Measurements from ENCODE around the gene ANG. TPM values are rescaled to one million over a fixed set of nuclear protein-coding genes. Genes with fewer than 3 reads are reported as not detected.
A peak's percentile ranks its signal among the peaks of the same experiment; 100 is the strongest.

ANG gene
- total RNA-seq, 6 experiments from 2014 or later, result 361 to 1,830 (median 780) TPM

DNA sequence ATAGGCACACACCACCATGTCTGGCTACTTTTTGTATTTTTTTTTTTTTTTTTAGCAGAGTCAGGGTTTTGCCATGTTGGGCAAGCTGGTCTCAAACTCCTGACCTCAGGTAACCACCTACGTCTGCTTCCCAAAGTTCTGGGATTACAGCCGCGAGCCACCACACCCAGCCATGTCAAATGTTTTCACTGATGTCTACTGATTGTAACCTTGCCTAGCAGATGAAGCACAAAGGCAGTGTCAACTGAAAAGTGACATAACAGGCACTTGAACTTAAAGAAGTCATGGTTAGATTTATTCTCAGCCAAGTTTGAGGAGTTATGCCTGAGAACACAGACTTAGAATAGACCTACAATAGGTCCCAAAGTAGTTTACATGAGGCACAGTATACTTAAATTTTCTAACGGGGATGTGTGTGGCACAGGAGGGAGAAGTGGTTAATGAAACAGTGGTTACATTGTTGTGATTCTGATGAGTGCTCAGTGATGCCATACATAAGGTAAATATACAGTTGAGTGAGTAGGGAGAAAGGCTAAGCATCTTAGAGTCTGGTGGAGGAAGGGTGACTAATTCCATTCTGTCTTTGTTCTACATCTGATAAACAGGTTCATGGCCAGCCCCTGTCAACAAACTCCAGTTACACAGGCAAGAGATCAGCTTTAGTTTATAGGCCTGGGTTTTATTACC is 16.8 kb upstream of the ANG start:
- Histone ChIP-seq H3K27ac (no peak overlapping the region), H3K9me3 (no peaks in the 10 kb centered on the region), H3K4me1 (no peaks in the 10 kb centered on the region), H3K27me3 (no peaks in the 10 kb centered on the region), H3K4me3 (no peak overlapping the region), H3K36me3 (no peaks in the 10 kb centered on the region)
- no peak for ATAC-seq
- TF ChIP-seq, protein P1, sequence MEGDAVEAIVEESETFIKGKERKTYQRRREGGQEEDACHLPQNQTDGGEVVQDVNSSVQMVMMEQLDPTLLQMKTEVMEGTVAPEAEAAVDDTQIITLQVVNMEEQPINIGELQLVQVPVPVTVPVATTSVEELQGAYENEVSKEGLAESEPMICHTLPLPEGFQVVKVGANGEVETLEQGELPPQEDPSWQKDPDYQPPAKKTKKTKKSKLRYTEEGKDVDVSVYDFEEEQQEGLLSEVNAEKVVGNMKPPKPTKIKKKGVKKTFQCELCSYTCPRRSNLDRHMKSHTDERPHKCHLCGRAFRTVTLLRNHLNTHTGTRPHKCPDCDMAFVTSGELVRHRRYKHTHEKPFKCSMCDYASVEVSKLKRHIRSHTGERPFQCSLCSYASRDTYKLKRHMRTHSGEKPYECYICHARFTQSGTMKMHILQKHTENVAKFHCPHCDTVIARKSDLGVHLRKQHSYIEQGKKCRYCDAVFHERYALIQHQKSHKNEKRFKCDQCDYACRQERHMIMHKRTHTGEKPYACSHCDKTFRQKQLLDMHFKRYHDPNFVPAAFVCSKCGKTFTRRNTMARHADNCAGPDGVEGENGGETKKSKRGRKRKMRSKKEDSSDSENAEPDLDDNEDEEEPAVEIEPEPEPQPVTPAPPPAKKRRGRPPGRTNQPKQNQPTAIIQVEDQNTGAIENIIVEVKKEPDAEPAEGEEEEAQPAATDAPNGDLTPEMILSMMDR (IDR thresholded peaks at IDR 0.05), result no peak
- TF ChIP-seq POLR2A (IDR thresholded peaks at IDR 0.05), result no peak
- intact Hi-C loops (cut with DNase I), result no loop called here
- WGBS (ENCODE audit: insufficient coverage, low coverage, low lambda C conversion rate, missing lambda C conversion rate), result 68% methylated on average over 4 of the region's 4 CpGs
- no peak for DNase-seq

DNA sequence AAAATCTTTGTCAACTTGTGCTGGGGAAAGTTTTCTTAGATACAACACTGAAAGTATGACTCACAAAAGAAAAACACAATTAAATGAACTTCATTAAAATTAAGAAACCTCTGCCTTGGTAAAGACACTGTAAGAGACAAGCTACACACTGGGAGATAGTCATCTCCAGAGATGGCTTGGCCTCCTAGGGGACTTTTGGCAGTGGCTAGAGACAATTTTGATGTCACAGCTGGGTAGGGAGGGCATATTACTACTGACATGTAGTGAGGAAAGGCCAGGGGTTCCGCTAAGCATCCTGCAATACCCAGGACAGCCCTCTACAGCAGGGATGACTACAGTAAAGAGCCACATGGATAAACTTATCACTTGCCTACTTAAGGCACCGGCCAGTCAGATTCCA is 12.9 kb upstream of the ANG start:
- H3K4me1 ChIP-seq, result peaks cover 0 to 5% (median 2%) of the 10 kb centered on the region in 4 donors
- ATAC-seq, result no peak
- 93% methylated on average over 2 of the region's 2 CpGs for WGBS (ENCODE audit: insufficient coverage, low coverage, low lambda C conversion rate, missing lambda C conversion rate)
- no peak overlapping the region for H3K4me3 ChIP-seq
- no peaks in the 10 kb centered on the region for H3K27me3 ChIP-seq
- intact Hi-C loops (cut with DNase I), result no loop called here
- H3K9me3 ChIP-seq, result no peaks in the 10 kb centered on the region
- no peak for DNase-seq
- H3K36me3 ChIP-seq, result no peaks in the 10 kb centered on the region
- no peak for TF ChIP-seq POLR2A (IDR thresholded peaks at IDR 0.05)
- H3K27ac ChIP-seq, result no peak overlapping the region

DNA sequence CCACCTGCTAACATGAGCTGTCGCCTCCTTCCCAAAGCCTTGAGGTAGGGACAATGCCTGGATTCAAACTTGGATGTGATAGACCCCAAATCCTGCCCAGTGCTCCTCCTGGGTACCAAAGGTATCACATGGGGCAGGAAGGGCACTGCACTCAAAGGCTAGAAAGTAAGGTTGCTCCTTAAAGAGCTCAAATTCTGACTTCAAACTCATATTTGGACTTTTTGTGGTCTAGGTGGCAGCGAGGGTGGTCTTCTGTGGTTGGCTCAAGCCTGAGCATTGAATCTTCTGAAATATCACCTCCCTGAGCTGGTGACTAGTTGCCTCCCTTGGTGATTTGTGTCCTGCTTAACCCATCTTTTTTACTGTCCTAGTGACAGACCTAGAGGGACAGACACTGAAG is 12.5 kb upstream of the ANG start:
- H3K4me1 ChIP-seq, result peaks cover 0 to 9% (median 4%) of the 10 kb centered on the region in 4 donors
- peak in 1 of 3 donors; percentile 11 for DNase-seq
- intact Hi-C loops (cut with DNase I), result no loop called here
- no peak for ATAC-seq
- TF ChIP-seq, protein P1 (IDR thresholded peaks at IDR 0.05), result no peak
- no peak for TF ChIP-seq POLR2A (IDR thresholded peaks at IDR 0.05)
- no peaks in the 10 kb centered on the region for H3K27me3 ChIP-seq
- WGBS (ENCODE audit: insufficient coverage, low coverage, low lambda C conversion rate, missing lambda C conversion rate), result 100% methylated on average over 1 of the region's 2 CpGs
- H3K4me3 ChIP-seq, result no peak overlapping the region
- no peaks in the 10 kb centered on the region for H3K36me3 ChIP-seq
- no peak overlapping the region for H3K27ac ChIP-seq
- no peaks in the 10 kb centered on the region for H3K9me3 ChIP-seq

DNA sequence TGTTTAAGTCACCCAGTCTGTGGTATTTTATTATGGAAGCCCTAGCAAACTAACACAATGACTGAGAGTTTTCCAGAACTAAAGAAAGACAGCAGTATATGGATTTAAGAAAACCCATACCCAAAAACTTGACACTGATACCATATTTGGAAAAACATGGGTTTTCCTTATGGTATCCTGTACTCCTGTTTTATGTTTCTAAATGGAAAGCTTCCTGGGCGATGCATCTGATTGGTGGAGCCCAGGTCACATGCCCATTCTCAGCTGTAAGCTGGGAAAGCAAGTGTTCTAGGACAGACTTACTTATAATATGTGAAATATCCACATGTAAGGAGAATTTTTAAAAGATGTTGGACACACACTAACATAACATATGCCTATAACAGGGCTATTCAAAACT is 8.7 kb upstream of the ANG start:
- no peaks in the 10 kb centered on the region for H3K27me3 ChIP-seq
- no peaks in the 10 kb centered on the region for H3K36me3 ChIP-seq
- no peak overlapping the region for H3K27ac ChIP-seq
- intact Hi-C loops (cut with DNase I), result loop anchor here (10.0 kb wide), 2 partner anchors 65 to 355 kb away; no protein-coding TSS in a partner anchor
- no peak for DNase-seq
- H3K4me1 ChIP-seq, result peaks cover 0 to 9% (median 6%) of the 10 kb centered on the region in 4 donors
- WGBS (ENCODE audit: insufficient coverage, low coverage, low lambda C conversion rate, missing lambda C conversion rate), result 85% methylated on average over 1 of the region's 1 CpG
- ATAC-seq, result no peak
- H3K4me3 ChIP-seq, result no peak overlapping the region
- no peaks in the 10 kb centered on the region for H3K9me3 ChIP-seq
- TF ChIP-seq, protein P1 (IDR thresholded peaks at IDR 0.05), result no peak

DNA sequence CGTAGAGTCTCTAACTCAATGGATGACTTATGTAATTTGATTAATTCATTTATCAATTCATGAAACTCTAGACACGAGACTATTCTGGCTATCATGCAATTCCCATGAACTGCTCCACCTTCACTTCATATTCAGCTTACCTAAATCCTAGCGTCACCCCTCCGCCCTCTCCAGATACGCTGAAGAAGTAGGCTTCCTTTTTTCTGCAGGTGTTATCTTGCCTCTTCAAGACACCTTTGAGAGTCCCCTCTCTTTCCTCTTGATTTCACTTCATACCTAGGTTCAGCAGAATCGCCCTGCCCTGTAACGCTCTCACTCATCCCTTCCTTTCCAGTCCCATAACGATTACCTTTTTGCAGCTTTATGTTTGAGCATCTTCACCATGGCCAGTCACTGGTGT is 8.2 kb upstream of the ANG start:
- Histone ChIP-seq H3K36me3 (no peaks in the 10 kb centered on the region), H3K9me3 (no peaks in the 10 kb centered on the region), H3K4me3 (no peak overlapping the region), H3K27me3 (no peaks in the 10 kb centered on the region), H3K27ac (no peak overlapping the region), H3K4me1 (peaks cover 0 to 9% (median 6%) of the 10 kb centered on the region in 4 donors)
- TF ChIP-seq POLR2A (IDR thresholded peaks at IDR 0.05), result no peak
- TF ChIP-seq, protein P1 (IDR thresholded peaks at IDR 0.05), result no peak
- ATAC-seq (no peak), DNase-seq (no peak)
- intact Hi-C loops (cut with DNase I), result loop anchor here (10.0 kb wide), 2 partner anchors 66 to 356 kb away; no protein-coding TSS in a partner anchor
- WGBS (ENCODE audit: insufficient coverage, low coverage, low lambda C conversion rate, missing lambda C conversion rate), result 75% methylated on average over 8 of the region's 8 CpGs

Measured in right lobe of liver (tissue), 6 donors.